ENCODE data around the gene PPP1R8. TPM values are rescaled to one million over a fixed set of nuclear protein-coding genes. Genes with fewer than 3 reads are reported as not detected.

PPP1R8 gene
- total and polyA plus RNA-seq, 3 donors from 2014 or later, result 39.4 to 57.7 (median 49.4) TPM

GRCh38 chr1:27894521-27894920 is 63.9 kb downstream of the PPP1R8 start:
- WGBS, 2 donors, result 65 to 72% methylated on average over 3 of the region's 3 CpGs
- TF ChIP-seq CTCF (IDR thresholded peaks at IDR 0.05), result no peak
- TF ChIP-seq POLR2A (IDR thresholded peaks at IDR 0.05), result no peak
- no peak overlapping the region for H3K4me3 ChIP-seq
- DNase-seq, result no peak
- H3K27ac ChIP-seq, result no peak overlapping the region
- H3K4me1 ChIP-seq, result no peaks in the 10 kb centered on the region
- no peaks in the 10 kb centered on the region for H3K27me3 ChIP-seq
- no peaks in the 10 kb centered on the region for H3K36me3 ChIP-seq (ENCODE audit: low read depth, missing control alignments)
- intact Hi-C loops (cut with DNase I; ENCODE audit: low total_unique reads), result no loop called here
- no peaks in the 10 kb centered on the region for H3K9me3 ChIP-seq

Small RNA genes within 50 kb of the gene (small RNA-seq; reads per million reads assigned to genes)
- gene RNU6-1245P (0 reads per million in 2 donors), gene SCARNA1 (170 to 223 reads per million in 2 donors)

Other genes with a start within 250 kb of the PPP1R8 start
- 10 to 100 TPM; 73.7 to 86.8 TPM for gene AHDC1, start 226.6 kb upstream of the PPP1R8 start, total RNA-seq
- 32.5 TPM for gene AHDC1, start 226.6 kb upstream of the PPP1R8 start, polyA plus RNA-seq (ENCODE audit: insufficient read depth, low read depth, low replicate concordance)
- gene FGR, start 195.6 kb upstream of the PPP1R8 start, total RNA-seq, result 10 to 100 TPM in 1 of 2 donors, 1 to 10 TPM in 1; 10.0 to 10.2 TPM
- 5.2 TPM for gene FGR, start 195.6 kb upstream of the PPP1R8 start, polyA plus RNA-seq (ENCODE audit: insufficient read depth, low read depth, low replicate concordance)
- 100 to 1,000 TPM; 120 to 288 TPM for gene IFI6, start 158.6 kb upstream of the PPP1R8 start, total RNA-seq
- 88.9 TPM for gene IFI6, start 158.6 kb upstream of the PPP1R8 start, polyA plus RNA-seq (ENCODE audit: insufficient read depth, low read depth, low replicate concordance)
- 10 to 100 TPM; 22.6 to 23.0 TPM for gene FAM76A, start 104.8 kb upstream of the PPP1R8 start, total RNA-seq
- gene FAM76A, start 104.8 kb upstream of the PPP1R8 start, polyA plus RNA-seq (ENCODE audit: insufficient read depth, low read depth, low replicate concordance), result 26.6 TPM
- gene STX12, start 57.6 kb upstream of the PPP1R8 start, total RNA-seq, result 10 to 100 TPM; 39.1 to 46.7 TPM
- 32.0 TPM for gene STX12, start 57.6 kb upstream of the PPP1R8 start, polyA plus RNA-seq (ENCODE audit: insufficient read depth, low read depth, low replicate concordance)
- 100 to 1,000 TPM; 103 to 132 TPM for gene THEMIS2, start 41.8 kb downstream of the PPP1R8 start, total RNA-seq
- 56.9 TPM for gene THEMIS2, start 41.8 kb downstream of the PPP1R8 start, polyA plus RNA-seq (ENCODE audit: insufficient read depth, low read depth, low replicate concordance)
- gene RPA2, start 83.8 kb downstream of the PPP1R8 start, total RNA-seq, result 10 to 100 TPM; 67.7 to 71.3 TPM
- gene RPA2, start 83.8 kb downstream of the PPP1R8 start, polyA plus RNA-seq (ENCODE audit: insufficient read depth, low read depth, low replicate concordance), result 131 TPM
- 1 to 10 TPM; 2.1 to 2.5 TPM for gene SMPDL3B, start 104.2 kb downstream of the PPP1R8 start, total RNA-seq
- gene SMPDL3B, start 104.2 kb downstream of the PPP1R8 start, polyA plus RNA-seq (ENCODE audit: insufficient read depth, low read depth, low replicate concordance), result 2.7 TPM
- 10 to 100 TPM; 10.9 to 11.7 TPM for gene XKR8, start 129.2 kb downstream of the PPP1R8 start, total RNA-seq
- 7.8 TPM for gene XKR8, start 129.2 kb downstream of the PPP1R8 start, polyA plus RNA-seq (ENCODE audit: insufficient read depth, low read depth, low replicate concordance)